Uterus (tissue), 2 donors: ENCODE measurements around the gene STX4.

Experiments
- POLR2A ChIP-seq, 2 donors: fragments of 450-650 bp; IDR thresholded peaks; one replicate each; pipeline ENCODE4 v1.6.1; 2016; ENCODE audit warnings: antibody characterized with exemption in 2 of 2, mild to moderate bottlenecking in 1 of 2, moderate library complexity in 1 of 2
- TF ChIP-seq, protein P1 (sequence below), 4 experiments: fragments of 200-600 bp in 2 of 4; fragments of 450-650 bp in 2 of 4; sonication (generic) in 2 of 4; IDR thresholded peaks; one replicate each; pipeline ENCODE4 v1.5.1; 2016 to 2019; ENCODE audit warnings: antibody characterized with exemption in 4 of 4, mild to moderate bottlenecking in 2 of 4, moderate library complexity in 1 of 4

DNA sequence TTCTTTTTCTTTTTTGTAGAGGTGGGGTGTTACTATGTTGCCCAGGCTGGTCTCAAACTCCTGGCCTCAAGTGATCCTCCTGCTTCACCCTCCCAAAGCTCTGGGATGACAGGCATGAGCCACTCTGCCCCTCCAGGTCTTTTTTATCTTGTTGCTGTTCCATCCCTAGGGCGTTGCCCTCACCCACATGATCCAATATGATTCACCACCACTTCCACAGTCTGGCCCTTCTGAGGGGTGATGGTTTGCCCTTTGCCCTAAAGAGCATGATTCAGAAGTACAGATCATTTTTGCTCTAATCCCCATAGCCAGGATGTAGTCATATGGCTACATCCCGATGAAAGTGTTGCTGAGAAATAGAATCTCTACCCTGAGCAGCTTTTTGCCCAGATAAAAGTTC lies 18.8 kb downstream of the STX4 start:
- TF ChIP-seq, protein P1, sequence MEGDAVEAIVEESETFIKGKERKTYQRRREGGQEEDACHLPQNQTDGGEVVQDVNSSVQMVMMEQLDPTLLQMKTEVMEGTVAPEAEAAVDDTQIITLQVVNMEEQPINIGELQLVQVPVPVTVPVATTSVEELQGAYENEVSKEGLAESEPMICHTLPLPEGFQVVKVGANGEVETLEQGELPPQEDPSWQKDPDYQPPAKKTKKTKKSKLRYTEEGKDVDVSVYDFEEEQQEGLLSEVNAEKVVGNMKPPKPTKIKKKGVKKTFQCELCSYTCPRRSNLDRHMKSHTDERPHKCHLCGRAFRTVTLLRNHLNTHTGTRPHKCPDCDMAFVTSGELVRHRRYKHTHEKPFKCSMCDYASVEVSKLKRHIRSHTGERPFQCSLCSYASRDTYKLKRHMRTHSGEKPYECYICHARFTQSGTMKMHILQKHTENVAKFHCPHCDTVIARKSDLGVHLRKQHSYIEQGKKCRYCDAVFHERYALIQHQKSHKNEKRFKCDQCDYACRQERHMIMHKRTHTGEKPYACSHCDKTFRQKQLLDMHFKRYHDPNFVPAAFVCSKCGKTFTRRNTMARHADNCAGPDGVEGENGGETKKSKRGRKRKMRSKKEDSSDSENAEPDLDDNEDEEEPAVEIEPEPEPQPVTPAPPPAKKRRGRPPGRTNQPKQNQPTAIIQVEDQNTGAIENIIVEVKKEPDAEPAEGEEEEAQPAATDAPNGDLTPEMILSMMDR (IDR thresholded peaks at IDR 0.05) = no peak
- TF ChIP-seq POLR2A (IDR thresholded peaks at IDR 0.05) = no peak
